K562 (cell line): Measurements from ENCODE around the gene RNF41. TPM values are rescaled to one million over a fixed set of nuclear protein-coding genes. Genes with fewer than 3 reads are reported as not detected.

Experiments
- BHLHE40 ChIP-seq: IDR thresholded peaks from 2 replicates; pipeline ENCODE4 v1.6.1; 2011; ENCODE audit warnings: low read length, improper control_type of control experiment
- CBX5 ChIP-seq: IDR thresholded peaks from 2 replicates; pipeline ENCODE4 v1.6.1; 2014; ENCODE audit warnings: low read depth, borderline replicate concordance
- ELF1 ChIP-seq: fragments of 200-800 bp; sonication (Bioruptor generic); IDR thresholded peaks from 2 replicates; pipeline ENCODE4 v1.6.1; 2016; ENCODE audit warnings: missing genetic modification characterization, missing compliant biosample characterization
- MGA ChIP-seq: fragments of 450-650 bp; IDR thresholded peaks from 2 replicates; pipeline ENCODE4 v1.6.1; 2016; ENCODE audit warnings: mild to moderate bottlenecking, moderate library complexity
- SMAD4 ChIP-seq: fragments of 250-450 bp; sonication (Bioruptor Pico); conservative IDR thresholded peaks from 2 replicates; pipeline ENCODE4 v1.8.0; 2021; ENCODE audit warnings: inconsistent platforms, mild to moderate bottlenecking, moderate library complexity
- TARDBP ChIP-seq: fragments of 450-650 bp; IDR thresholded peaks from 2 replicates; pipeline ENCODE4 v1.6.1; 2016
- ZKSCAN1 ChIP-seq: fragments of 150-350 bp; IDR thresholded peaks from 2 replicates; pipeline ENCODE4 v1.6.1; 2016; ENCODE audit warnings: low read depth, low read length
- polyA plus RNA-seq, 8 experiments: library from polyadenylated mRNA; depleted of rRNA in 4 of 8; stranded (reverse) in 5 of 8; unstranded in 3 of 8; fragments of >200 nt; fragmentation: Nextera tagmentation in 2 of 8; fragmentation: Illumina TruSeq in 1 of 8; extraction: Ambion mirVana in 2 of 8; extraction: Trizol in 1 of 8; gene quantifications; 2 replicates each; pipeline versions ENCODE4 v1.2.1 to v1.2.3, GENCODE V29; 2011 to 2014; ENCODE audit warnings: inconsistent platforms in 1 of 8, missing spikeins in 1 of 8
- total RNA-seq, 7 experiments: library from RNA; depleted of rRNA in 6 of 7; stranded (reverse); fragments of >200 nt in 6 of 7; fragmentation: Illumina TruSeq in 2 of 7; extraction: Trizol in 2 of 7; gene quantifications; 2 replicates each; pipeline versions ENCODE4 v1.2.1 to v1.2.3, GENCODE V29; 2011 to 2021; ENCODE audit warnings: low replicate concordance in 1 of 7
- TF ChIP-seq, protein P1 (sequence below): fragments of 250-450 bp; sonication (Bioruptor Pico); IDR thresholded peaks from 2 replicates; pipeline ENCODE4 v1.8.0; 2021; ENCODE audit warnings: borderline replicate concordance, mild to moderate bottlenecking, moderate library complexity; ENCODE audit not compliant: poor library complexity, severe bottlenecking
- TF ChIP-seq, protein P2 (sequence below), 3 experiments: IDR thresholded peaks in 2 of 3; conservative IDR thresholded peaks in 1 of 3; 2 replicates each; pipeline ENCODE4 v1.5.1; 2011 to 2012; ENCODE audit warnings: low read length in 3 of 3, mild to moderate bottlenecking in 3 of 3, control low read depth in 2 of 3, improper control_type of control experiment in 1 of 3, inconsistent platforms in 1 of 3, low read depth in 1 of 3, mixed read lengths in 1 of 3, moderate library complexity in 1 of 3; ENCODE audit not compliant: insufficient read depth in 2 of 3
- TF ChIP-seq, protein P3 (sequence below): fragments of 250-450 bp; sonication (Bioruptor Pico); IDR thresholded peaks from 2 replicates; pipeline ENCODE4 v1.9.0; 2021; ENCODE audit warnings: mild to moderate bottlenecking, inconsistent platforms

RNF41 gene
- total and polyA plus RNA-seq, 9 of the 15 experiments (the other 6 are each of a cell fraction or from before 2014, with no cell fraction given): 28.2 to 46.8 (median 33.8) TPM

DNA sequence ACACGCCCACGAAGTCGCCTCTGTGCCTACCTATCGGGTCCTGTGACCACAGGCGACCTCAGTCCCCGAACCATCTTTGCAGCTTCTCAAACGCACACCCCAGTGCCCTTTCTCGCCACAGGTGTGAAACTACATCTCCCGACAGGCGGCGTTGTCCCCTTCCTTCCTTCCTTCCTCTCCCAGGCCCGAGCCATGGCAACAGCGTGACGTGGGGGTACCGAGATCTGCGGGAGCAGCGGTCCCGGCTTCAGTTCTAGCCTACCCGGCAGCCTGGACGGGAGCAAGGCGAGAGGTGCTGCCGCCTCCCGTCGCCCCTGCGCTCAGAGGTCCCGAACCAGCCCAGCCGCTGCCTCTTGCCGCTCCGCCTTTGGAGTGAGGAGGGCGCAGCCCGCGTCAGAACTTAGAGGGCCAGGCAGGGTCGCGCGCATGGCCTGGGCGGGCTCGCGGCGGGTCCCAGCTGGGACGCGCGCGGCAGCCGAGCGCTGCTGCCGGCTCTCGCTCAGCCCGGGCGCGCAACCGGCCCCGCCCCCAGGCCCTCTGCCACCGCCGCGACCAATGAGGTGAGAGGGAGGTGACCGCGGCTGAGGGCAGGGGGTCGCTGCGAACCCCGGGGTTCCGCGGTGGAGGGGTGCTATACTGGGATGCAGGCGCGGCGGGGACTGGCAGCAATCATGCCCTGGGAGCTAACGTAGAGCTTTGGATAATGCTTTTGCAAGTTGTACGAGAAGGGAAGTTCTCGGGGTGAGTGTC lies 45.1 kb upstream of the RNF41 start, which contains the start of gene COQ10A (continued):
- peak; percentile 38; the same call in 1 of the 2 replicates for TF ChIP-seq MGA
- no peak; the same call in 1 of the 2 replicates for TF ChIP-seq ZKSCAN1
- peak; percentile 71 for TF ChIP-seq ELF1 (tag)
- peak; percentile 31; the same call in 1 of the 2 replicates for TF ChIP-seq BHLHE40
- TF ChIP-seq, protein P1, sequence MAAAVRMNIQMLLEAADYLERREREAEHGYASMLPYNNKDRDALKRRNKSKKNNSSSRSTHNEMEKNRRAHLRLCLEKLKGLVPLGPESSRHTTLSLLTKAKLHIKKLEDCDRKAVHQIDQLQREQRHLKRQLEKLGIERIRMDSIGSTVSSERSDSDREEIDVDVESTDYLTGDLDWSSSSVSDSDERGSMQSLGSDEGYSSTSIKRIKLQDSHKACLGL (CRISPR knock-in tag): no peak
- TF ChIP-seq CBX5: no peak
- TF ChIP-seq TARDBP: peak; percentile 74; the same call in 1 of the 2 replicates
- TF ChIP-seq, protein P2, sequence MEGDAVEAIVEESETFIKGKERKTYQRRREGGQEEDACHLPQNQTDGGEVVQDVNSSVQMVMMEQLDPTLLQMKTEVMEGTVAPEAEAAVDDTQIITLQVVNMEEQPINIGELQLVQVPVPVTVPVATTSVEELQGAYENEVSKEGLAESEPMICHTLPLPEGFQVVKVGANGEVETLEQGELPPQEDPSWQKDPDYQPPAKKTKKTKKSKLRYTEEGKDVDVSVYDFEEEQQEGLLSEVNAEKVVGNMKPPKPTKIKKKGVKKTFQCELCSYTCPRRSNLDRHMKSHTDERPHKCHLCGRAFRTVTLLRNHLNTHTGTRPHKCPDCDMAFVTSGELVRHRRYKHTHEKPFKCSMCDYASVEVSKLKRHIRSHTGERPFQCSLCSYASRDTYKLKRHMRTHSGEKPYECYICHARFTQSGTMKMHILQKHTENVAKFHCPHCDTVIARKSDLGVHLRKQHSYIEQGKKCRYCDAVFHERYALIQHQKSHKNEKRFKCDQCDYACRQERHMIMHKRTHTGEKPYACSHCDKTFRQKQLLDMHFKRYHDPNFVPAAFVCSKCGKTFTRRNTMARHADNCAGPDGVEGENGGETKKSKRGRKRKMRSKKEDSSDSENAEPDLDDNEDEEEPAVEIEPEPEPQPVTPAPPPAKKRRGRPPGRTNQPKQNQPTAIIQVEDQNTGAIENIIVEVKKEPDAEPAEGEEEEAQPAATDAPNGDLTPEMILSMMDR (IDR thresholded peaks at IDR 0.05 in 2 of 3, conservative IDR thresholded peaks at IDR 0.05 in 1 of 3; ENCODE audit: insufficient read depth in 2 of 3, low read depth in 1 of 3, low read length in 3 of 3): peak; percentile 64 to 79 (median 64)
- TF ChIP-seq, protein P3, sequence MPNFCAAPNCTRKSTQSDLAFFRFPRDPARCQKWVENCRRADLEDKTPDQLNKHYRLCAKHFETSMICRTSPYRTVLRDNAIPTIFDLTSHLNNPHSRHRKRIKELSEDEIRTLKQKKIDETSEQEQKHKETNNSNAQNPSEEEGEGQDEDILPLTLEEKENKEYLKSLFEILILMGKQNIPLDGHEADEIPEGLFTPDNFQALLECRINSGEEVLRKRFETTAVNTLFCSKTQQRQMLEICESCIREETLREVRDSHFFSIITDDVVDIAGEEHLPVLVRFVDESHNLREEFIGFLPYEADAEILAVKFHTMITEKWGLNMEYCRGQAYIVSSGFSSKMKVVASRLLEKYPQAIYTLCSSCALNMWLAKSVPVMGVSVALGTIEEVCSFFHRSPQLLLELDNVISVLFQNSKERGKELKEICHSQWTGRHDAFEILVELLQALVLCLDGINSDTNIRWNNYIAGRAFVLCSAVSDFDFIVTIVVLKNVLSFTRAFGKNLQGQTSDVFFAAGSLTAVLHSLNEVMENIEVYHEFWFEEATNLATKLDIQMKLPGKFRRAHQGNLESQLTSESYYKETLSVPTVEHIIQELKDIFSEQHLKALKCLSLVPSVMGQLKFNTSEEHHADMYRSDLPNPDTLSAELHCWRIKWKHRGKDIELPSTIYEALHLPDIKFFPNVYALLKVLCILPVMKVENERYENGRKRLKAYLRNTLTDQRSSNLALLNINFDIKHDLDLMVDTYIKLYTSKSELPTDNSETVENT (CRISPR knock-in tag): peak; percentile 77
- TF ChIP-seq SMAD4 (CRISPR knock-in tag): 0 out of 2 replicates have a peak, but pooled peaks have one; percentile 60
